Loucy (cell line): Measurements from ENCODE around the gene ZNF160.

Experiments used
- H2AFZ ChIP-seq: fragments of 200-600 bp; sonication (generic); 2 replicates; pipeline ENCODE4 v1.6.0; 2016; ENCODE audit warnings: antibody characterized with exemption, mild to moderate bottlenecking, low read length, moderate library complexity
- H3F3A ChIP-seq: fragments of 200-600 bp; 2 replicates; pipeline ENCODE4 v1.6.0; 2016; ENCODE audit warnings: antibody characterized with exemption, low read depth, mild to moderate bottlenecking
- H3K27me3 ChIP-seq: fragments of 200-600 bp; sonication (generic); 2 replicates; pipeline ENCODE4 v1.6.1; 2014; ENCODE audit warnings: low read length, mild to moderate bottlenecking; ENCODE audit not compliant: insufficient read depth, poor library complexity, severe bottlenecking
- H3K36me3 ChIP-seq: fragments of 200-600 bp; sonication (generic); 2 replicates; pipeline ENCODE4 v1.6.1; 2016; ENCODE audit warnings: low read length; ENCODE audit not compliant: insufficient read depth
- H3K4me1 ChIP-seq: fragments of 200-600 bp; sonication (generic); 2 replicates; pipeline ENCODE4 v1.5.1; 2014; ENCODE audit warnings: low read length, mild to moderate bottlenecking; ENCODE audit not compliant: insufficient read depth, poor library complexity, severe bottlenecking
- H3K4me2 ChIP-seq: fragments of 200-600 bp; sonication (generic); 2 replicates; pipeline ENCODE4 v1.6.0; 2014; ENCODE audit warnings: antibody characterized with exemption, low read length, low read depth, mild to moderate bottlenecking; ENCODE audit not compliant: poor library complexity, severe bottlenecking
- H3K4me3 ChIP-seq: fragments of 200-600 bp; sonication (generic); 2 replicates; pipeline ENCODE4 v1.5.1; 2014; ENCODE audit warnings: low read length, mild to moderate bottlenecking, mixed read lengths; ENCODE audit not compliant: poor library complexity, severe bottlenecking
- H3K79me2 ChIP-seq: fragments of 200-600 bp; sonication (generic); 2 replicates; pipeline ENCODE4 v1.6.1; 2014; ENCODE audit warnings: low read length; ENCODE audit not compliant: insufficient read depth
- H3K9ac ChIP-seq: fragments of 200-600 bp; sonication (generic); 2 replicates; pipeline ENCODE4 v1.6.0; 2014; ENCODE audit warnings: mild to moderate bottlenecking, low read depth, low read length, moderate library complexity; ENCODE audit not compliant: poor library complexity, severe bottlenecking
- H3K9me2 ChIP-seq: fragments of 200-600 bp; sonication (generic); replicated peaks from 2 replicates; pipeline ENCODE4 v1.6.1; 2016; ENCODE audit warnings: low read depth, low read length, mixed read lengths
- H3K9me3 ChIP-seq: fragments of 200-600 bp; sonication (generic); 2 replicates; pipeline ENCODE4 v1.6.1; 2014; ENCODE audit warnings: mild to moderate bottlenecking, antibody characterized with exemption, low read length, low read depth; ENCODE audit not compliant: insufficient read depth
- H4K20me1 ChIP-seq: fragments of 200-600 bp; sonication (generic); 2 replicates; pipeline ENCODE4 v1.6.0; 2014; ENCODE audit warnings: antibody characterized with exemption, low read length, mild to moderate bottlenecking; ENCODE audit not compliant: insufficient read depth, poor library complexity, severe bottlenecking
- EZH2phosphoT487 ChIP-seq: fragments of 200-600 bp; IDR thresholded peaks from 2 replicates; pipeline ENCODE4 v1.6.1; 2018; ENCODE audit warnings: antibody characterized with exemption, mild to moderate bottlenecking, moderate library complexity, borderline replicate concordance
- TF ChIP-seq, protein P1 (sequence below): fragments of 200-600 bp; sonication (generic); conservative IDR thresholded peaks from 2 replicates; pipeline ENCODE4 v1.5.1; 2014; ENCODE audit warnings: mild to moderate bottlenecking, antibody characterized with exemption, low read length

Gene ZNF160

DNA sequence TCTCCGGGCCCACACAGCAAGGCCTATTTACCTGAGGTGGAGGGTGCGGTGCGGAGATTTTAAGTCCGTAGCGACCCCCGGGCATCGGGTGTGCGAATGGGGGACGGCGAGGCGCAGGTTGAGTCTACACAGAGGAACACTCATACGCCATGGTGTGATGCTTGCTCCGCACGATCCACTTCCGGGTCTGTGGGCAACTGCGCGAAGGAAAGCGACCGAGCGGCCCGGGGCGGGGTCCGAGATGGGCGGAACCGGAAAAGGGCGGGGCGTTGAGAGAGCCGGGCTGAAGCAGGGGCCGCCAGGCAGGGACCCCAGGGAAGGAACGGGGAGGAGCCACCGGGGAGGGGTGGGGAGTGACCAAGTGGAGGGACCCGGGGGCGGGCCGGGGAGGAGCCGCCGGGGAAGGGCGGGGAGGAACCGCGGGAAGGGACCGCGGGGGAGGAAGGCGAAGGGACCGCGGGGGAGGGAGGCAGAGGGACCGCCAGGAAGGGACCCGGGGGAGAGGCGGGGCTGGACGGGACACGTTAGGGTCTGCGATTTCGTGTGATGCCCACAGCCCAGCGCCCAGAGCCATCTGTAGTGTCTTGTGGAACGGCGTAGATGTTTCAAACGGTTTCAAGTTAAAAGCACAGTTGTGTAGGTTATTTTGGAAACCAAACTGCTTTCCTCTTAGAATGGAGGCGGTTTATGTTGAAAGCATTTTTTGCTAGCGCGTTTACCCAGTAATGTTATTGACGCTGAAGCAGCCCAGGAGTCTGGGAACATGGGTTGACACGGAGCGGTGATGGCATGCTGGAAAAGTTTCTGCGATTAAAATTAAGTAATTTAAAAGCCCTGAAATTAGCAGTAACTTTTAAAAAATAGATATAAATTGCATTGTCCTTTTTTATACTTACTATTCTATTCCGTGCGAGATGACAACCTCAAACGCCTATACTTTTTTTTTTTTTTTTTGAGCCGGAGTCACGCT is at the start of gene ZNF160:
Gene ZNF160, minus strand, starts transcription at position 189 of the 970 bp plus-strand sequence. CDS start 17,146 bp downstream, outside the sequence.
- Histone ChIP-seq H3K79me2 (peaks cover 46% of the 10 kb centered on the region), H3K9me3 (no peaks in the 10 kb centered on the region), H3K4me3 (peak within 1 kb of the TSS; percentile 100), H4K20me1 (peaks cover 25% of the 10 kb centered on the region), H2AFZ (peak within 1 kb of the TSS; percentile 94), H3K9me2 (no peaks in the 10 kb centered on the region), H3K36me3 (no peaks in the 10 kb centered on the region; the same call in 1 of the 2 replicates), H3F3A (no peaks in the 10 kb centered on the region), H3K9ac (peak within 1 kb of the TSS; percentile 96), H3K4me2 (peak within 1 kb of the TSS; percentile 100), H3K4me1 (peaks cover 23% of the 10 kb centered on the region), H3K27me3 (no peaks in the 10 kb centered on the region)
- TF ChIP-seq EZH2phosphoT487 = no peak
- TF ChIP-seq, protein P1, sequence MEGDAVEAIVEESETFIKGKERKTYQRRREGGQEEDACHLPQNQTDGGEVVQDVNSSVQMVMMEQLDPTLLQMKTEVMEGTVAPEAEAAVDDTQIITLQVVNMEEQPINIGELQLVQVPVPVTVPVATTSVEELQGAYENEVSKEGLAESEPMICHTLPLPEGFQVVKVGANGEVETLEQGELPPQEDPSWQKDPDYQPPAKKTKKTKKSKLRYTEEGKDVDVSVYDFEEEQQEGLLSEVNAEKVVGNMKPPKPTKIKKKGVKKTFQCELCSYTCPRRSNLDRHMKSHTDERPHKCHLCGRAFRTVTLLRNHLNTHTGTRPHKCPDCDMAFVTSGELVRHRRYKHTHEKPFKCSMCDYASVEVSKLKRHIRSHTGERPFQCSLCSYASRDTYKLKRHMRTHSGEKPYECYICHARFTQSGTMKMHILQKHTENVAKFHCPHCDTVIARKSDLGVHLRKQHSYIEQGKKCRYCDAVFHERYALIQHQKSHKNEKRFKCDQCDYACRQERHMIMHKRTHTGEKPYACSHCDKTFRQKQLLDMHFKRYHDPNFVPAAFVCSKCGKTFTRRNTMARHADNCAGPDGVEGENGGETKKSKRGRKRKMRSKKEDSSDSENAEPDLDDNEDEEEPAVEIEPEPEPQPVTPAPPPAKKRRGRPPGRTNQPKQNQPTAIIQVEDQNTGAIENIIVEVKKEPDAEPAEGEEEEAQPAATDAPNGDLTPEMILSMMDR = no peak

DNA sequence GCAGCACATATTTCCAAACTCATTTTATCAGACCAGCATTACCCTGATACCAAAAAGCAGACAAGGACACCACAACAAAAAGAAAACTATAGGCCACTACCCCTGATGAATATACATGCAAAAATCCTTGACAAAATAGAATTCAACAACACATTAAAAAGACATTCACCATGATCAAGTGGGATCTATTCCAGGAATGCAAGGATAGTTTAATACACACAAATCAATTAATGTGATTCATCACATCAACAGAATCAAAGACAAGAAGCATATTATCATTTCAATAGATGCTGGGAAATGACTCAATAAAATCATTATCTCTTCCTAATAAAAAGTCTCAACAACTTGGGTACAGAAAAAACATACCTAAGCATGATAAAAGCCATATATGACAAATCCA is 44.4 kb upstream of the ZNF160 start:
- Histone ChIP-seq H2AFZ (no peak overlapping the region), H3F3A (no peaks in the 10 kb centered on the region), H3K79me2 (no peaks in the 10 kb centered on the region), H3K9me3 (peaks cover 20% of the 10 kb centered on the region), H3K4me2 (no peak overlapping the region), H3K36me3 (peaks cover 21% of the 10 kb centered on the region), H3K9ac (no peak overlapping the region), H3K4me3 (no peak overlapping the region), H3K27me3 (no peaks in the 10 kb centered on the region), H3K4me1 (no peaks in the 10 kb centered on the region), H3K9me2 (no peaks in the 10 kb centered on the region), H4K20me1 (no peaks in the 10 kb centered on the region)
- TF ChIP-seq EZH2phosphoT487 = no peak
- TF ChIP-seq, protein P1 = no peak

DNA sequence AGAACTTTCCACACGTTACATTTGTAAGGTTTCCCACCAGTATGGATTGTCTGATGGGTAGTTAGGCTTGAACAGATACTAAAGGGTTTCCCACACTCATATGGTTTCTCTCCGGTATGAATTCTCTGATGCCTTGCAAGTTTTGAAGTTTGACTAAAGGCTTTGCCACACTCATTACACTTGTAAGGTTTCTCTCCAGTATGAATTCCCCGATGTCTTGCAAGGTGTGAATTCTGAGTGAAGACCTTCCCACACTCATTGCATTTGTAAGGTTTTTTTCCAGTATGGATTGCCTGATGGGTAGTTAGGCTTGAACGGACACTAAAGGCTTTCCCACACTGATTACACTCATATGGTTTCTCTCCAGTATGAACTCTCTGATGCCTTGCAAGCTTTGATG is 37.1 kb upstream of the ZNF160 start:
- peaks cover 31% of the 10 kb centered on the region; the same call in 1 of the 2 replicates for H3K9me3 ChIP-seq
- no peaks in the 10 kb centered on the region for H3F3A ChIP-seq
- H3K9ac ChIP-seq = no peak overlapping the region
- no peak overlapping the region for H3K4me2 ChIP-seq
- no peaks in the 10 kb centered on the region for H3K27me3 ChIP-seq
- no peaks in the 10 kb centered on the region for H3K9me2 ChIP-seq
- H3K4me3 ChIP-seq = no peak overlapping the region
- H3K79me2 ChIP-seq = no peaks in the 10 kb centered on the region
- peaks cover 23% of the 10 kb centered on the region for H3K36me3 ChIP-seq
- no peak for TF ChIP-seq EZH2phosphoT487
- TF ChIP-seq, protein P1 = no peak
- no peaks in the 10 kb centered on the region for H3K4me1 ChIP-seq
- H4K20me1 ChIP-seq = no peaks in the 10 kb centered on the region
- H2AFZ ChIP-seq = no peak overlapping the region
